ENCODE data around the gene KIF7. TPM values are rescaled to one million over a fixed set of nuclear protein-coding genes. Genes with fewer than 3 reads are reported as not detected.
"Not testable (repeated sequence)": the region's sequence is repeated elsewhere in the genome, so short reads cannot be mapped to it uniquely, and the experiment has no call there.

Gene KIF7
- total and polyA plus RNA-seq, 4 experiments from 2014 or later = not detected

DNA sequence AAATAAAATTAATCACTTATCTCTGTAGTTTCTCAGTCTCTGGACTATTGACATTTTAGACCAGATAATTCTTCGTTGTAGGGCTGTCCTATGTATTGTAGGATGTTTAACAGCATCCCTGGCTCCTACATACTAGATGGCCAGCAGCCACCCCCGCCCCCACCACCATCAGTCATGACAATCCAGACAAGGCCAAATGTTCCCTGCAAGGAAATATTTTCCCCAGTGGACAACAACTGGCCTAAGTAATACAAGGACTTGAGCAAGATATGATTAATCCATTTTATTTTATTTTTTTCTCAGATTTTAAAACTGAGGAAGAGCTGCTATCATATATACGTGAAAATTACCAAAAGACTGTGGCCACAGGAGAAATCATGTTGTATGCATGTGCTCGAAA lies 56.2 kb downstream of the KIF7 start:
- H3K27ac Mint-ChIP-seq = no peak overlapping the region
- CTCF ChIA-PET (ENCODE audit: partially characterized antibody) = no interaction called here
- intact Hi-C loops (cut with micrococcal nuclease) = no loop called here
- no peak for DNase-seq
- H3K9me3 Mint-ChIP-seq = peaks cover 0 to 1% (median 0%) of the 10 kb centered on the region in 8 donors
- POLR2A ChIA-PET (ENCODE audit: partially characterized antibody) = no interaction called here
- H3K36me3 Mint-ChIP-seq = no peaks in the 10 kb centered on the region
- H3K4me3 Mint-ChIP-seq = no peak overlapping the region
- H3K36me3 ChIP-seq (ENCODE audit: insufficient read depth, low read length) = no peaks in the 10 kb centered on the region
- H3K27ac ChIP-seq (ENCODE audit: low read depth, low read length) = no peak overlapping the region
- no peaks in the 10 kb centered on the region for H3K4me1 Mint-ChIP-seq
- H3K27me3 ChIP-seq (ENCODE audit: insufficient read depth, low read length) = no peaks in the 10 kb centered on the region
- no peaks in the 10 kb centered on the region for H3K9me3 ChIP-seq (ENCODE audit: control insufficient read depth in 1 of 2, low read length in 2 of 2)
- no peaks in the 10 kb centered on the region for H3K4me1 ChIP-seq (ENCODE audit: insufficient read depth, low read length)
- no peaks in the 10 kb centered on the region for H3K27me3 Mint-ChIP-seq
- H3K4me3 ChIP-seq (ENCODE audit: low read length in 2 of 2) = no peak overlapping the region

DNA sequence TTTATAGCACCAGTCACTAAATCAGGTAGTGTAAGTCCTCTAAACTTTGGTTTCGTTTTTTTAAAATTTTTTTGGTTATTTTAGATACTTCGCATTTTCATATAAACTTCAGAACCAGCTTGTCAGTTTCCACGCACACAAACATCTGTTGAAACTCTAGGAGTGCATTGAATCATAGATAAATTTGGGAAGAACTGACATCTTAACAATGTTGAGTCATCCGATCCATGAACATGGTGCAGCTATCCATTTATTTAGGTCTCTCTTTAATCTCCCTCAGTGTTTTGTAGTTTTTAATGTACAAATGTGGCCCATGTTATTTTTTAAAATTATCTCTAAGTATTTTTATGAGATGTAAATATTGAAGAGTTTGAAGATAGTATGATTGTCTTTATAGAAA lies 62.2 kb downstream of the KIF7 start:
- H3K9me3 ChIP-seq (ENCODE audit: control insufficient read depth in 1 of 2, low read length in 2 of 2) = no peaks in the 10 kb centered on the region
- DNase-seq = no peak
- Mint-ChIP-seq H3K27ac (no peak overlapping the region), H3K27me3 (no peaks in the 10 kb centered on the region), H3K4me1 (no peaks in the 10 kb centered on the region), H3K36me3 (no peaks in the 10 kb centered on the region), H3K4me3 (no peak overlapping the region), H3K9me3 (peaks cover 0 to 1% (median 0%) of the 10 kb centered on the region in 8 donors)
- no peaks in the 10 kb centered on the region for H3K27me3 ChIP-seq (ENCODE audit: insufficient read depth, low read length)
- no peaks in the 10 kb centered on the region for H3K4me1 ChIP-seq (ENCODE audit: insufficient read depth, low read length)
- ChIA-PET CTCF (ENCODE audit: partially characterized antibody) (no interaction called here), POLR2A (ENCODE audit: partially characterized antibody) (no interaction called here)
- no peak overlapping the region for H3K27ac ChIP-seq (ENCODE audit: low read depth, low read length)
- H3K4me3 ChIP-seq (ENCODE audit: low read length in 2 of 2) = no peak overlapping the region
- no peaks in the 10 kb centered on the region for H3K36me3 ChIP-seq (ENCODE audit: insufficient read depth, low read length)
- intact Hi-C loops (cut with micrococcal nuclease) = no loop called here

DNA sequence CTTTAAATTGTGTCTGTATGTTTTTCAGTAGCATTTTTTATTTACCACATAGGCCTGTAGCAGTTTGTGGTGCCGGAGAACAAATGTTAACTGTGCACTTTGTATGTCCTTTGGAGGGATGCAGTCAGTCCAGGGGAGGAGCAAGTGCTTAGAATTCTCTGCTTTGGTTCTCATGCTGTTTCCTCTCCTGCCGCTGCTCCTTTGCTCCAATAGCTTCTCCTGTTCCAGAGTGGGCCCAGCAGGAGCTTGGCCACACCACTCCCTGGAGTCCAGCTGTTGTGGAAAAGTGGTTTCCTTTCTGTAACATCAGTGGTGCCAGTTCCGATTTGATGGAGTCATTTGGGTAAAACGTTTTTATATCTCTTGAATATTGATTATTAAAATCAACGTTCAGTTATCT lies 63.4 kb downstream of the KIF7 start:
- H3K4me1 ChIP-seq (ENCODE audit: insufficient read depth, low read length) = no peaks in the 10 kb centered on the region
- intact Hi-C loops (cut with micrococcal nuclease) = no loop called here
- H3K9me3 ChIP-seq (ENCODE audit: control insufficient read depth in 1 of 2, low read length in 2 of 2) = no peaks in the 10 kb centered on the region
- no peaks in the 10 kb centered on the region for H3K9me3 Mint-ChIP-seq
- no peaks in the 10 kb centered on the region for H3K36me3 Mint-ChIP-seq
- H3K4me3 Mint-ChIP-seq = no peak overlapping the region
- CTCF ChIA-PET (ENCODE audit: partially characterized antibody) = no interaction called here
- no peaks in the 10 kb centered on the region for H3K4me1 Mint-ChIP-seq
- H3K27ac ChIP-seq (ENCODE audit: low read depth, low read length) = no peak overlapping the region
- no peak overlapping the region for H3K4me3 ChIP-seq (ENCODE audit: low read length in 2 of 2)
- no peaks in the 10 kb centered on the region for H3K27me3 ChIP-seq (ENCODE audit: insufficient read depth, low read length)
- no peak overlapping the region for H3K27ac Mint-ChIP-seq
- H3K27me3 Mint-ChIP-seq = no peaks in the 10 kb centered on the region
- no peak for DNase-seq
- no peaks in the 10 kb centered on the region for H3K36me3 ChIP-seq (ENCODE audit: insufficient read depth, low read length)
- POLR2A ChIA-PET (ENCODE audit: partially characterized antibody) = no interaction called here

DNA sequence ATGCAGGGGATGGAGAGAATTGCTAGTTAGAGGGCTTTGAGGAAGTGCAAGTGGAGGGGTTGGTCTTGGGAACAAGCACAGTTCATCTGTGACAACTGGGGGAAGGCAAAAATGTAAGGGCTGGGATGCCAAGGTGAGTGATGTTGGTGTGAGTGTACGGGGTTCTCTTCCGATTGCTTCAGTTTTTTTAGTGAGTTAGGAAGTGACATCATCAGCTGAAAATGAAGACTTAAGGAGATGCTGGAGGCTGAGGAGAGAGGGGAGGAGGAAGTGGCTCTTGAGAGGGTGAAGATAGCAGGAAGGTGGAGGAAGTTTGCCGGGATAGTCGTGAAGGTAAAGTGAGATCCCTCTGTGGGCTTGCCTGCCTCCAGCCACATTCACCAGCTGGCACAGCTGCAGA lies 67.3 kb downstream of the KIF7 start:
- Histone ChIP-seq H3K27me3 (ENCODE audit: insufficient read depth, low read length) (no peaks in the 10 kb centered on the region), H3K4me3 (ENCODE audit: low read length in 2 of 2) (no peak overlapping the region), H3K4me1 (ENCODE audit: insufficient read depth, low read length) (no peaks in the 10 kb centered on the region), H3K9me3 (ENCODE audit: control insufficient read depth in 1 of 2, low read length in 2 of 2) (no peaks in the 10 kb centered on the region), H3K36me3 (ENCODE audit: insufficient read depth, low read length) (no peaks in the 10 kb centered on the region), H3K27ac (ENCODE audit: low read depth, low read length) (no peak overlapping the region)
- no peak overlapping the region for H3K27ac Mint-ChIP-seq
- no peaks in the 10 kb centered on the region for H3K4me1 Mint-ChIP-seq
- no peak for DNase-seq
- no peak overlapping the region for H3K4me3 Mint-ChIP-seq
- no peaks in the 10 kb centered on the region for H3K27me3 Mint-ChIP-seq
- ChIA-PET POLR2A (ENCODE audit: partially characterized antibody) (interaction anchor here (1.3 kb wide), 1 partner anchor 13 kb away, joined by 4 read pairs; the partner anchor contains the start of gene TICRR), CTCF (ENCODE audit: partially characterized antibody) (no interaction called here)
- H3K9me3 Mint-ChIP-seq = no peaks in the 10 kb centered on the region
- intact Hi-C loops (cut with micrococcal nuclease) = no loop called here
- no peaks in the 10 kb centered on the region for H3K36me3 Mint-ChIP-seq

- DNase-seq = no peak
- CTCF ChIA-PET (ENCODE audit: partially characterized antibody) = no interaction called here
- Mint-ChIP-seq H3K27ac (no peak overlapping the region), H3K4me1 (no peaks in the 10 kb centered on the region), H3K4me3 (no peak overlapping the region), H3K27me3 (no peaks in the 10 kb centered on the region), H3K36me3 (no peaks in the 10 kb centered on the region), H3K9me3 (no peaks in the 10 kb centered on the region)
- H3K4me3 ChIP-seq (ENCODE audit: low read length in 2 of 2) = no peak overlapping the region
- H3K27ac ChIP-seq (ENCODE audit: low read depth, low read length) = no peak overlapping the region
- POLR2A ChIA-PET (ENCODE audit: partially characterized antibody) = no interaction called here
- H3K9me3 ChIP-seq (ENCODE audit: control insufficient read depth in 1 of 2, low read length in 2 of 2) = no peaks in the 10 kb centered on the region
- H3K36me3 ChIP-seq (ENCODE audit: insufficient read depth, low read length) = no peaks in the 10 kb centered on the region
- H3K27me3 ChIP-seq (ENCODE audit: insufficient read depth, low read length) = no peaks in the 10 kb centered on the region
- intact Hi-C loops (cut with micrococcal nuclease) = no loop called here
- H3K4me1 ChIP-seq (ENCODE audit: insufficient read depth, low read length) = no peaks in the 10 kb centered on the region
These were observed 68.6 kb downstream of the KIF7 start for GRCh38 chr15:89586651-89587050.

GRCh38 chr15:89580747-89581146 lies 74.5 kb downstream of the KIF7 start:
- H3K36me3 ChIP-seq (ENCODE audit: insufficient read depth, low read length); DNase-seq; H3K4me3 Mint-ChIP-seq; H3K9me3 Mint-ChIP-seq; intact Hi-C loops (cut with micrococcal nuclease); H3K36me3 Mint-ChIP-seq; CTCF ChIA-PET (ENCODE audit: partially characterized antibody); H3K27me3 ChIP-seq (ENCODE audit: insufficient read depth, low read length); H3K27ac Mint-ChIP-seq; H3K27ac ChIP-seq (ENCODE audit: low read depth, low read length); H3K4me1 ChIP-seq (ENCODE audit: insufficient read depth, low read length); H3K27me3 Mint-ChIP-seq; POLR2A ChIA-PET (ENCODE audit: partially characterized antibody); H3K4me3 ChIP-seq (ENCODE audit: low read length in 2 of 2); H3K9me3 ChIP-seq (ENCODE audit: control insufficient read depth in 1 of 2, low read length in 2 of 2): not testable (repeated sequence)
- peaks cover 8 to 13% (median 9%) of the 10 kb centered on the region in 4 donors for H3K4me1 Mint-ChIP-seq

DNA sequence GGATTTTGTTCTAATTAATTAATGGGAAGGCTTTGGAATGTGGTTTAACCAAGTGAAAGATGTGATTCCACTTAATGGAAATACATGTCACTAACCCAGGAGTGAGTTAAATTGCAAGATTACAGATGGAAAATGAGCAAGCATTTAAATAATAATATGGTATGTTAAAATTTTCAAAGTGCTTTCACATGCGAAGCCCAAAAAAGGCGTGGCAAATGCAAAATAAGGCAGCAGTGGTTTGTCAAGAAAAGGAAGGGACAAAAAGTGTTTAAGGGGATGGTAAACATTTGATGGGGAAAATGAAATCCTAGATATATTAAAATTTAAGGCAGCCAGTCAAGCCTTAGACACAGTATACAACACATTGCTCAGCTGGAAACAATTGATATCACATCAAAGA lies 77.1 kb downstream of the KIF7 start:
- Histone ChIP-seq H3K9me3 (ENCODE audit: control insufficient read depth in 1 of 2, low read length in 2 of 2) (no peaks in the 10 kb centered on the region), H3K27me3 (ENCODE audit: insufficient read depth, low read length) (no peaks in the 10 kb centered on the region), H3K4me1 (ENCODE audit: insufficient read depth, low read length) (peaks cover 10% of the 10 kb centered on the region), H3K36me3 (ENCODE audit: insufficient read depth, low read length) (no peaks in the 10 kb centered on the region), H3K4me3 (ENCODE audit: low read length in 2 of 2) (no peak overlapping the region), H3K27ac (ENCODE audit: low read depth, low read length) (no peak overlapping the region)
- ChIA-PET CTCF (ENCODE audit: partially characterized antibody) (no interaction called here), POLR2A (ENCODE audit: partially characterized antibody) (no interaction called here)
- intact Hi-C loops (cut with micrococcal nuclease) = loop anchor here (10.0 kb wide), 2 partner anchors 243 to 333 kb away; partner anchors contain the start of genes FANCI and POLG
- no peak overlapping the region for H3K27ac Mint-ChIP-seq
- peaks cover 0 to 3% of the 10 kb centered on the region in 2 donors for H3K36me3 Mint-ChIP-seq
- no peaks in the 10 kb centered on the region for H3K27me3 Mint-ChIP-seq
- H3K4me1 Mint-ChIP-seq = peaks cover 11 to 19% (median 13%) of the 10 kb centered on the region in 4 donors
- no peaks in the 10 kb centered on the region for H3K9me3 Mint-ChIP-seq
- no peak for DNase-seq
- no peak overlapping the region for H3K4me3 Mint-ChIP-seq

Measured in CD4-positive, alpha-beta memory T cell (primary cell).